SK-N-SH treated with all-trans-retinoic acid at 6 μM for 48 hours (cell line): ENCODE data around the gene IL15RA.

Source experiments
- ATAC-seq: fragments of 200-7000 bp; cut with Tn5 transposase; 3 replicates; pipeline ENCODE4 v1.9.1; 2020; ENCODE audit warnings: mild to moderate bottlenecking, moderate library complexity
- ARNTL ChIP-seq: fragments of 450-650 bp; formaldehyde crosslinking; IDR thresholded peaks from 2 replicates; pipeline ENCODE4 v1.5.0; 2020; ENCODE audit warnings: low read depth, mild to moderate bottlenecking, moderate library complexity, borderline replicate concordance
- BACH2 ChIP-seq: fragments of 250-450 bp; sonication (Bioruptor Pico); IDR thresholded peaks from 2 replicates; pipeline ENCODE4 v1.9.0; 2021; ENCODE audit warnings: mild to moderate bottlenecking, borderline replicate concordance
- CSDC2 ChIP-seq: fragments of 250-450 bp; sonication (Bioruptor Pico); IDR thresholded peaks from 2 replicates; pipeline ENCODE4 v1.5.0; 2020; ENCODE audit warnings: mild to moderate bottlenecking, moderate library complexity
- ESRRG ChIP-seq: fragments of 250-450 bp; sonication (Bioruptor Pico); IDR thresholded peaks from 2 replicates; pipeline ENCODE4 v1.6.1; 2021; ENCODE audit warnings: mild to moderate bottlenecking
- GLIS3 ChIP-seq: fragments of 250-450 bp; sonication (Bioruptor Pico); IDR thresholded peaks from 2 replicates; pipeline ENCODE4 v1.5.0; 2020; ENCODE audit warnings: mild to moderate bottlenecking, moderate library complexity
- ISL1 ChIP-seq: fragments of 250-450 bp; sonication (Bioruptor Pico); IDR thresholded peaks from 2 replicates; pipeline ENCODE4 v2.1.2; 2022; ENCODE audit warnings: mild to moderate bottlenecking, moderate library complexity
- PPARA ChIP-seq: fragments of 250-450 bp; sonication (Bioruptor Pico); IDR thresholded peaks from 2 replicates; pipeline ENCODE4 v1.5.0; 2020; ENCODE audit warnings: mild to moderate bottlenecking, borderline replicate concordance
- RARB ChIP-seq: fragments of 250-450 bp; sonication (Bioruptor Pico); IDR thresholded peaks from 2 replicates; pipeline ENCODE4 v1.8.0; 2021; ENCODE audit warnings: mild to moderate bottlenecking, moderate library complexity
- TCF4 ChIP-seq: fragments of 250-450 bp; sonication (Bioruptor Pico); IDR thresholded peaks from 2 replicates; pipeline ENCODE4 v1.8.0; 2021; ENCODE audit warnings: mild to moderate bottlenecking, moderate library complexity, borderline replicate concordance
- TOX ChIP-seq: fragments of 250-450 bp; sonication (Bioruptor Pico); IDR thresholded peaks from 2 replicates; pipeline ENCODE4 v1.8.0; 2021; ENCODE audit warnings: mild to moderate bottlenecking, moderate library complexity, borderline replicate concordance
- ZC3H10 ChIP-seq: fragments of 250-450 bp; sonication (Bioruptor Pico); IDR thresholded peaks from 2 replicates; pipeline ENCODE4 v1.5.1; 2021; ENCODE audit warnings: mild to moderate bottlenecking, moderate library complexity
- ZFP3 ChIP-seq: fragments of 250-450 bp; sonication (Bioruptor Pico); IDR thresholded peaks from 2 replicates; pipeline ENCODE4 v1.5.0; 2020; ENCODE audit warnings: mild to moderate bottlenecking, moderate library complexity
- ZFP30 ChIP-seq: fragments of 450-650 bp; formaldehyde crosslinking; IDR thresholded peaks from 2 replicates; pipeline ENCODE4 v1.5.0; 2022; ENCODE audit warnings: mild to moderate bottlenecking, moderate library complexity
- ZNF8 ChIP-seq: fragments of 450-650 bp; formaldehyde crosslinking; IDR thresholded peaks from 2 replicates; pipeline ENCODE4 v1.5.0; 2020; ENCODE audit warnings: mild to moderate bottlenecking, moderate library complexity
- TF ChIP-seq, protein P1 (sequence below): fragments of 250-450 bp; sonication (Bioruptor Pico); IDR thresholded peaks from 2 replicates; pipeline ENCODE4 v1.5.0; 2020; ENCODE audit warnings: mild to moderate bottlenecking, moderate library complexity
- TF ChIP-seq, protein P2 (sequence below): fragments of 250-450 bp; sonication (Bioruptor Pico); IDR thresholded peaks from 2 replicates; pipeline ENCODE4 v1.5.1; 2020; ENCODE audit warnings: low read depth, mild to moderate bottlenecking, moderate library complexity

IL15RA gene

GRCh38 chr10:5918763-5919162, 58.6 kb downstream of the IL15RA start (continued):
- TF ChIP-seq ZFP30 (CRISPR knock-in tag) (no peak), ZNF8 (CRISPR knock-in tag) (no peak), TCF4 (CRISPR knock-in tag) (no peak)
- TF ChIP-seq, all 23 proteins: peak for 0

GRCh38 chr10:5917305-5917704, 60.0 kb downstream of the IL15RA start:
- TF ChIP-seq ISL1 (CRISPR knock-in tag) (no peak), TCF4 (CRISPR knock-in tag) (no peak), GLIS3 (CRISPR knock-in tag) (no peak), ARNTL (CRISPR knock-in tag) (no peak), RARB (no peak), TOX (CRISPR knock-in tag) (no peak), PPARA (CRISPR knock-in tag) (no peak)
- ATAC-seq = no peak

- no peak for ATAC-seq
- no peak for TF ChIP-seq GLIS3 (CRISPR knock-in tag)
- TF ChIP-seq ZFP3 (CRISPR knock-in tag) = no peak
- TF ChIP-seq ISL1 (CRISPR knock-in tag) = no peak
- TF ChIP-seq, protein P1, sequence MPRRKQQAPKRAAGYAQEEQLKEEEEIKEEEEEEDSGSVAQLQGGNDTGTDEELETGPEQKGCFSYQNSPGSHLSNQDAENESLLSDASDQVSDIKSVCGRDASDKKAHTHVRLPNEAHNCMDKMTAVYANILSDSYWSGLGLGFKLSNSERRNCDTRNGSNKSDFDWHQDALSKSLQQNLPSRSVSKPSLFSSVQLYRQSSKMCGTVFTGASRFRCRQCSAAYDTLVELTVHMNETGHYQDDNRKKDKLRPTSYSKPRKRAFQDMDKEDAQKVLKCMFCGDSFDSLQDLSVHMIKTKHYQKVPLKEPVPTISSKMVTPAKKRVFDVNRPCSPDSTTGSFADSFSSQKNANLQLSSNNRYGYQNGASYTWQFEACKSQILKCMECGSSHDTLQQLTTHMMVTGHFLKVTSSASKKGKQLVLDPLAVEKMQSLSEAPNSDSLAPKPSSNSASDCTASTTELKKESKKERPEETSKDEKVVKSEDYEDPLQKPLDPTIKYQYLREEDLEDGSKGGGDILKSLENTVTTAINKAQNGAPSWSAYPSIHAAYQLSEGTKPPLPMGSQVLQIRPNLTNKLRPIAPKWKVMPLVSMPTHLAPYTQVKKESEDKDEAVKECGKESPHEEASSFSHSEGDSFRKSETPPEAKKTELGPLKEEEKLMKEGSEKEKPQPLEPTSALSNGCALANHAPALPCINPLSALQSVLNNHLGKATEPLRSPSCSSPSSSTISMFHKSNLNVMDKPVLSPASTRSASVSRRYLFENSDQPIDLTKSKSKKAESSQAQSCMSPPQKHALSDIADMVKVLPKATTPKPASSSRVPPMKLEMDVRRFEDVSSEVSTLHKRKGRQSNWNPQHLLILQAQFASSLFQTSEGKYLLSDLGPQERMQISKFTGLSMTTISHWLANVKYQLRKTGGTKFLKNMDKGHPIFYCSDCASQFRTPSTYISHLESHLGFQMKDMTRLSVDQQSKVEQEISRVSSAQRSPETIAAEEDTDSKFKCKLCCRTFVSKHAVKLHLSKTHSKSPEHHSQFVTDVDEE (CRISPR knock-in tag) = no peak
- no peak for TF ChIP-seq ZNF8 (CRISPR knock-in tag)
Observed at GRCh38 chr10:5915451-5915850, 61.9 kb downstream of the IL15RA start.

DNA sequence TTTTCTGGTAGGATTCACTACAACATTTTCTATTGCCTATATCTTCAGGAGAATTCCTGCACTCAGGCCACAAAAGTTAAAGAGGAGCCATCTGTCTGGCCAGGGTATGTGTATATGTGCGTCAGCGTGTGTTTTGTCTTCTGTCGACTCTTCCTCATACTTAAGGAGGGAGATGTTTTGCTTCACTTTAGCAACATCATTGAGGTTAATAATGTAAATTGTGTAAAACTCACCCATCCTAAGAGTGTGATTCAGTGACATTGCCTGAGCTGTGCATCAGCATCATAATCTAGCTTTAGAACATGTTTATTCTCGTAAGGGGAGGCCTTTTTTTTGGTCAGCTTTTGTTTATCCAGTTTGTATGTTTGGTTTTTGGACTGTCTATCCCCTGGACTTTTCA, 63.6 kb downstream of the IL15RA start:
- no peak for ATAC-seq

DNA sequence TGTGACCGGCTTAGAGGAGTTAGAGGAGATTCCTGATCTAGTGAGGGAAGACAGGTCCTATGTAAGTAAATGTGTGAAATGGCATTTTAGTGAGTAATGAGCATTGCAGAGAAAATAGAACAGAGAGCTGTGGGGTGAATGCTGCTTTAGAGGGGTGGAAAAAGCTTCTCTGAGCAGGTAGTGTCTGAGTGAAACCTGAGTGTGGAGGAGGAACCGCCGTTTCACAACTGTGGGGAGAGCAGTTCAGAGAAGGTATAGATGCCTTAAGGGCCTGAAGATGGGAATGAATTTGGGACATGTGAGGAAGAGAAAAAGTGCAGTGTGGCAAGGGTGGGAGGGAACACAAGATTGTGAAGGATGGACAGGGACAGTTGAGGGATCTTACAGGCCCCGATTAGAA, 65.7 kb downstream of the IL15RA start:
- TF ChIP-seq BACH2 (CRISPR knock-in tag) (no peak), ZC3H10 (CRISPR knock-in tag) (no peak), ZFP30 (CRISPR knock-in tag) (no peak), GLIS3 (CRISPR knock-in tag) (no peak), ISL1 (CRISPR knock-in tag) (no peak), ZNF8 (CRISPR knock-in tag) (no peak), CSDC2 (CRISPR knock-in tag) (no peak), ESRRG (CRISPR knock-in tag) (no peak)
- TF ChIP-seq, protein P1 (CRISPR knock-in tag) = no peak
- TF ChIP-seq, all 23 proteins: peak for 0
- no peak for ATAC-seq

More for the DNA sequence above, 63.6 kb downstream of the IL15RA start:
- TF ChIP-seq, protein P2, sequence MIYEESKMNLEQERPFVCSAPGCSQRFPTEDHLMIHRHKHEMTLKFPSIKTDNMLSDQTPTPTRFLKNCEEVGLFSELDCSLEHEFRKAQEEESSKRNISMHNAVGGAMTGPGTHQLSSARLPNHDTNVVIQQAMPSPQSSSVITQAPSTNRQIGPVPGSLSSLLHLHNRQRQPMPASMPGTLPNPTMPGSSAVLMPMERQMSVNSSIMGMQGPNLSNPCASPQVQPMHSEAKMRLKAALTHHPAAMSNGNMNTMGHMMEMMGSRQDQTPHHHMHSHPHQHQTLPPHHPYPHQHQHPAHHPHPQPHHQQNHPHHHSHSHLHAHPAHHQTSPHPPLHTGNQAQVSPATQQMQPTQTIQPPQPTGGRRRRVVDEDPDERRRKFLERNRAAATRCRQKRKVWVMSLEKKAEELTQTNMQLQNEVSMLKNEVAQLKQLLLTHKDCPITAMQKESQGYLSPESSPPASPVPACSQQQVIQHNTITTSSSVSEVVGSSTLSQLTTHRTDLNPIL (CRISPR knock-in tag) = no peak
- TF ChIP-seq, protein P1 (CRISPR knock-in tag) = no peak
- TF ChIP-seq TOX (CRISPR knock-in tag) = no peak
